MM.1S (cell line): Measurements from ENCODE around the gene PAX4.

Source experiments
- CTCF ChIP-seq: fragments of 300-600 bp; sonication (generic); IDR thresholded peaks from 2 replicates; pipeline ENCODE4 v1.5.1; 2016; ENCODE audit warnings: antibody characterized with exemption, low read length, mixed read lengths
- EZH2 ChIP-seq: fragments of 300-600 bp; sonication (generic); optimal IDR thresholded peaks from 2 replicates; pipeline ENCODE3; 2017; ENCODE audit warnings: low read depth, mild to moderate bottlenecking, antibody characterized with exemption, low read length, mixed read lengths

DNA sequence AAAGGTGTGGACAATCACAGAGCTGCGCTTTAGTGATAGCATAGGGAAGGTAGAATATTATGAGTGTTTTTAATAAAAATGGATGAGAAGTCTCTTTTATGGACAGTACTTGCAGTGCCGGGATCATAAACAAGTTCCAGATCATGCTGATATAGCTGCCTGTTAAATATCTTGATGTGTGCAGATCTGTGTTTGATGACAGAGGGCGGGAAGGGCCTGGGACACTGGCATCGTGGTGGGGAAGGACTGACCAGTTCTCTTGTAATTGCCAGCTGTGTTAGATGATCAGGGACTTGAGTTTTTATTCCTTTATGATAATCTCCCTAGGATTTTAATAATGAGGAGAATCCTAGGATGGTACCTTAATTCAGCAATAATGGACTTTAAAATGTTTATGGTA, 48.7 kb upstream of the PAX4 start:
- TF ChIP-seq CTCF (no peak), EZH2 (no peak)
